DMS79 (cell line): ENCODE results near the gene CD19.

Experiments
- DNase-seq: peaks from one replicate; lab custom pipeline; 2025; lab: John Stamatoyannopoulos, UW

The CD19 gene

GRCh38 chr16:28982418-28982817 is 50.6 kb downstream of the CD19 start:
- no peak for DNase-seq

DNA sequence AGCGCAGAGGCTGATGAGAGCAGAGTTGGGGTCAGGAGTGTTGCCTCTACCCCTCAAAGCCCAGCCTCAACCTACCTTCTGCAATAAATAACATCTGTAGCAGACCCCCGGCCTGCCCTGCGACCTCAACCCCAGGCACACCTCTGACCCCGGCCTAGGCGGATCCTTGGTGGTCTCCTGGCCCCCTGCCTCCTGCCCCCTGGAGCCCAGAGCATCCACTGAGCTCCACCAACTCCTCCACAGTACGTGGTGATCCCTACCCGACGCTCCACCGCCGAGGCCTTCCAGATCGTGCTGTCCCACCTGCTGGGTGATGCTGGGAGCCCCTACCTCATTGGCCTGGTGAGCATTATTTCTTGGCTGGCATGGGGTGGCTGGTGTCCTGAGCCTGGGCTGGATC is 51.2 kb downstream of the CD19 start:
- no peak for DNase-seq

GRCh38 chr16:28983644-28984043 is 51.9 kb downstream of the CD19 start:
- DNase-seq: no peak

DNA sequence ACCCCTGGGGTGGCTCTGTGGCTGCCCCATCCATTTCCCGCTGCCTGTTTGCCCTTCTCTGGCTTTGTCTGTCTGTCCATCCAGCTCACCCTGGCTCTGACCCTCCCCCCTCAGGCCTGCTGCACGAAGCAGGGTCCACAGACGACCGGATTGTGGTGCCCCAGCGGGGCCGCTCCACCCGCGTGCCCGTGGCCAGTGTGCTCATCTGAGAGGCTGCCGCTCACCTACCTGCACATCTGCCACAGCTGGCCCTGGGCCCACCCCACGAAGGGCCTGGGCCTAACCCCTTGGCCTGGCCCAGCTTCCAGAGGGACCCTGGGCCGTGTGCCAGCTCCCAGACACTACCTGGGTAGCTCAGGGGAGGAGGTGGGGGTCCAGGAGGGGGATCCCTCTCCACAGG is 52.3 kb downstream of the CD19 start:
- DNase-seq: no peak

- DNase-seq: no peak
These were observed 52.9 kb downstream of the CD19 start, which contains the start of gene LAT for GRCh38 chr16:28984619-28985135. LAT (plus strand) TSS chr16:28985052; CDS start chr16:28985418, 366 bp downstream.

- DNase-seq: no peak
These were observed 53.7 kb downstream of the CD19 start for GRCh38 chr16:28985211-28986041.

DNA sequence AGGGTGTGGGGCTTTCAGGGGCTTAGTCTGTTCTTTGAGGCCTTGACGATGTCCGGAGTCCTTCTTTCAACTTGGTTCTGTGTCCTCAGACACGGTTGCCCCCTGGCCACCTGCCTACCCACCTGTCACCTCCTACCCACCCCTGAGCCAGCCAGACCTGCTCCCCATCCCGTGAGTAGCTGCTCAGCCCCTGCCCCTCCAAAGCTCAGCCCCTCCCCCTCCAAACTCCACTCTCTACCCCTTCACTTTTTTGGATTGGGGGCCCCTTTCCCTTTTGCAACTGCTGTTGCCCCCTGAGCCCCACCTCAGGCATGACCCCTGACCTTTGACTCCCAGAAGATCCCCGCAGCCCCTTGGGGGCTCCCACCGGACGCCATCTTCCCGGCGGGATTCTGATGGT is 54.3 kb downstream of the CD19 start:
- no peak for DNase-seq

DNA sequence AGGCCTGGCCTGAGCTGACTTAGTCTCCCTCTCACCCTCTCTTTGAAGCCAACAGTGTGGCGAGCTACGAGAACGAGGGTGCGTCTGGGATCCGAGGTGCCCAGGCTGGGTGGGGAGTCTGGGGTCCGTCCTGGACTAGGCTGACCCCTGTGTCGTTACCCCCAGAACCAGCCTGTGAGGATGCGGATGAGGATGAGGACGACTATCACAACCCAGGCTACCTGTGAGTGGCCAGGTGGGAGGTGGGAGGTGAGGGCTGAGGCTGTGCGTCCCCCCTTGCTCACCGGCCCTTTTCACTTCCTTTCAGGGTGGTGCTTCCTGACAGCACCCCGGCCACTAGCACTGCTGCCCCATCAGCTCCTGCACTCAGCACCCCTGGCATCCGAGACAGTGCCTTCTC is 54.7 kb downstream of the CD19 start:
- DNase-seq: no peak

GRCh38 chr16:28987170-28987853 is 55.5 kb downstream of the CD19 start:
- no peak for DNase-seq
